HUDEP-2 (cell line): ENCODE results near the gene HRCT1.
"Not testable (repeated sequence)": the region's sequence is repeated elsewhere in the genome, so short reads cannot be mapped to it uniquely, and the experiment has no call there.

Source experiments
- DNase-seq, 76 experiments: peaks; one replicate each; lab custom pipeline; 2025; ENCODE audit not compliant: unreplicated experiment in 76 of 76; lab: John Stamatoyannopoulos, UW

Gene HRCT1

DNA sequence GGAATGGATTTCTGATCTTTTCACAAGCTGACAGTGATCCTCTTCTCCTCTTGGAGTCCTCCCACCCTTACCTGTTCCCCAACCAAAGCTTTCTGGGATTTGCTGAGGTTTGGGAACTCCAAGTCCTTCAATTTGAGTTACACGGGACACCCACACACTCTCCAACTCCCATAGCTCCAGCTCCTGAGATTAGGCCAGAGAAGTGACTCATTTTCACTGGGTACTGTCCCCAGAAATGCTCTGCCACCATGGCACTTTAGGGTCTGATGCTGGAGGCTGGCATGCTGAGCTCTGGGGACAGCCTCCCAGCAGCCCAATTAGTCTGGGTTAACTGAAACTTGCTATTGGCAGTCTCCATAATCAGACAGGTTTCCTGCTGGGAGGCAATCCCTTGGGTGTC is 14.0 kb upstream of the HRCT1 start:
- no peak for DNase-seq

- DNase-seq: no peak
Observed at GRCh38 chr9:35896570-35896969, 9.4 kb upstream of the HRCT1 start.

GRCh38 chr9:35897376-35898099 is 8.5 kb upstream of the HRCT1 start:
- not testable (repeated sequence) for DNase-seq

DNA sequence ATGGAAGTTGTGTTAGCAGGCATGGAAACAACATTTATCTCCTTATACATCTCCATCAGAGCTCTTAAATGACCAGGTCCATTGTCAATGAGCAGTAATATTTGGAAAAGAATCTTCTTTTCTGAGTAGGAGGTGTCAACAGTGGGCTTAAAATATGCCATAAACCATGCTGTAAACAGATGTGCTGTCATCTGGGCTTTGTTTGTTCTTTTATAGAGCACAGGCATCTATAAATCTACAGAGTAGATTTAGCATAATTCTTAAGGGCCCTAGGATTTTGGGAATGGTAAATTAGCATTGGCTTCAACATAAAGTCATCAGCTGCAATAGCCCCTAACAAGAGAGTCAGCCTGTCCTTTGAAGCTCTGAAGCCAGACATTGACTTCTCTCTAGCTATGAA is 7.7 kb upstream of the HRCT1 start:
- no peak for DNase-seq

- DNase-seq: no peak
Observed at GRCh38 chr9:35899021-35899420, 7.0 kb upstream of the HRCT1 start.

- peak in 26 of 76 experiments; percentile 3 to 39 (median 12) for DNase-seq
Observed at GRCh38 chr9:35903049-35903448, 3.0 kb upstream of the HRCT1 start.

- DNase-seq: no peak
Observed at GRCh38 chr9:35904338-35904737, 1.7 kb upstream of the HRCT1 start.

DNA sequence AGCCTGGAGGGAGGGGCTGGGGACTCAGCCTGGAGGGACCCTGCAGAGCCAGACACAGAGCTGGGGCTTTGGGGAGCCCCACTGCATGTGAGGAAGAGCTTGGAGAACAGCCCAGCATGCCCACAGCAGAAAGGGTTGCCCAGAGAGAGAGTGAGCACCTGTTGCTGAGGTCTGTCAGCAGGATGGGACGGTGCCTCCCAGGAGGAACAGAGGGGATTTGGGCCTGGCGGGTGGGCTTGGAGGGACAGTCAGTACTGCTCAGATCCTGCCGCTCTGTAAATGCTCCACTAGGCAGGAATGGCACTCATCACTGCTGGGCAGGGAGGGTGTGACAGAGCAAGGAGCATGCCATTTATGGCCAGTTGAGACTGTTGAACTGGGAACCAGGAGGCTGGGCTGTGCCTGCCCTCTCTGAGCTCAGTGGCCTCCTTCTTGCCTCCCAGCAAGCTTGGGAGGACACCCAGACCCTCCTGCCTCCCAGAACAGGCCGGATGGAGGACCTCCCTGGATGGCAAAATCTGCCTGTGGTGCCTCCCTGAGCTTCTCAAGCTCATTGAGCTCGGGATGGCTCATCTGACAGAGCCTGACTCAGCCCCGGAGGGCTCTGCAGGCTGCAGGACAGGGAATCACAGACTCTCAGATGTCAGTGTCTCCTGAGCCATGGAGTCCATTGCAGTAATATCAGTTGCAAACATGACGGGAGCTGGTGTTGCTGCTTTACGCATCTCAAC is 786 bp upstream of the HRCT1 start:
- DNase-seq: no peak

DNA sequence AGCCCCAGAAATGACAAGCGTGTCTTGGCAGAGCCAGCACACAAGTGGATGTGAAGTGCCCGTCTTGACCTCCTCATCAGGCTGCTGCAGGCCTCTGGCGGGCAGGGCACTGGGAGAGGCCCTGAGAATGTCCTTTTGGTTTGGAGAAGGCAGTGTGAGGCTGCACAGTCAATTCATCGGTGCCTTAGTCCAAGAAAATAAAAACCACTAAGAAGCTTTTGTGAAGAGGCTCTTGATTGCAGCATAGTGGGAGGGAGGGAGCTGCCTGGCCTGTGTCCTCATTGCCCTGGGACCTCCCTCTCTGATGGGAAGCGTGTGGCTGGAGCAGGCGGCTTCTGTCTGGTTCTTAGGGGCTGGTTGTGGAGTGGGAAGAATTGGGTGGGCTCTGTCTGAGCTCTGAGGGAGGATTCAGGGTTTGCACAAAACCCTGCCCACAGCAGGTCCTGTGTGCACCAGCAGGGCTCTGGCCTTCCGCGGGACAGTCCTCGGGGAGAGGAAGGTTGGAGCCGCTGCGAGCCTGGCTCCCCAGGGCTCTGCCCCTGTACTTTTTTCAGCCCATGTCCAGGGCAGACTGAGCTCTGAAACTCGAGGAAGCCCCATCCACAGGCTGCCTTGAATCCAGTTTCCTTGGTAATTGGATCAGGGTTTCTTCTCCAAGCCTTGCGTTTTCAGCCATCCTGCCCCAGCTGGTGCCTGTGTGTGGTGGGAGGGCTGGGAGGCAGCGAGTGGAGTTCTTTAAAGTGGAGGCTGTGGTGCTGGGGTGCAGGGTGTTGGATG is 1.1 kb downstream of the HRCT1 start:
- DNase-seq: no peak

DNA sequence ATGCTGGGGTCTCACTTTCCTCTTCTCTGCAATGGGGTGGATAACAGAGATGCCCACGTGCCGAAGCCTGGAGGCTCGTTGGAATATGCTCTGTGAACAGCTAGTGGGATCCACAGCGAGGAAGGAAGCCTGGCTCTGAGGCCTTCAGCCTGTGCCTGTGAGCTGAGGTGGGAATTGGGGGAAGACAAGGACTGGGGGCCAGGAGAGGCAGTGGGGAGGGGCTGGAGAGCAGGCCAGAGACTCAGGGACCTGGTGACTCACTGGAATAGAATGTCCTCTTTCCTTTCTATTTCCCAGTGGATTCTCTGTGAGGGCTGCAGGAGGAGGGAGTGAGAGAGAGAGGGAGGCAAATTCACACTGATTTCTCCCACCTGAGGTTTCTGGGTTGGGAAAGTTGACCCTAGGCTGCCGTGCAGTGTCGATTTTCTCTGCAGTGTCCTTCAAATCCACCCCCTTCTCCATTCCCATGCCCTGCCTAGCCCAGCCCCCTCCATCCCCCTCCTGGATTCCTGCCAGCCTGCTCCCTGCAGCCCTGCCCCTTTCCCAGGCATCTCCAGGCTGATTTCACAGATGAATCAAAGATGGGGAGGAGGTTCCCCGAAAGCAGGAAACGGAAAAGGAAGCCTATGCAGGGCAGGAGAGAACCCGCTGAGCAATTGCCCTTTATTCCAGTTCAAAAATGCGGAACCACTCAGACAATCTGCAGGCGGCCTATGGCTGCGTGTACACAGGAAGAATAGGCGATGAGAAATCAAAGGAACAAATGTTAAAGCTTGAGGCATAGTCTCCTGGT is 1.9 kb downstream of the HRCT1 start:
- DNase-seq: no peak

- DNase-seq: no peak
Observed at GRCh38 chr9:35908504-35909125, 2.6 kb downstream of the HRCT1 start.

GRCh38 chr9:35909274-35909673 is 3.3 kb downstream of the HRCT1 start, which contains the start of gene SPAAR:
SPAAR (plus strand) TSS chr9:35909490; CDS start chr9:35910464, 974 bp downstream.
- no peak for DNase-seq

DNA sequence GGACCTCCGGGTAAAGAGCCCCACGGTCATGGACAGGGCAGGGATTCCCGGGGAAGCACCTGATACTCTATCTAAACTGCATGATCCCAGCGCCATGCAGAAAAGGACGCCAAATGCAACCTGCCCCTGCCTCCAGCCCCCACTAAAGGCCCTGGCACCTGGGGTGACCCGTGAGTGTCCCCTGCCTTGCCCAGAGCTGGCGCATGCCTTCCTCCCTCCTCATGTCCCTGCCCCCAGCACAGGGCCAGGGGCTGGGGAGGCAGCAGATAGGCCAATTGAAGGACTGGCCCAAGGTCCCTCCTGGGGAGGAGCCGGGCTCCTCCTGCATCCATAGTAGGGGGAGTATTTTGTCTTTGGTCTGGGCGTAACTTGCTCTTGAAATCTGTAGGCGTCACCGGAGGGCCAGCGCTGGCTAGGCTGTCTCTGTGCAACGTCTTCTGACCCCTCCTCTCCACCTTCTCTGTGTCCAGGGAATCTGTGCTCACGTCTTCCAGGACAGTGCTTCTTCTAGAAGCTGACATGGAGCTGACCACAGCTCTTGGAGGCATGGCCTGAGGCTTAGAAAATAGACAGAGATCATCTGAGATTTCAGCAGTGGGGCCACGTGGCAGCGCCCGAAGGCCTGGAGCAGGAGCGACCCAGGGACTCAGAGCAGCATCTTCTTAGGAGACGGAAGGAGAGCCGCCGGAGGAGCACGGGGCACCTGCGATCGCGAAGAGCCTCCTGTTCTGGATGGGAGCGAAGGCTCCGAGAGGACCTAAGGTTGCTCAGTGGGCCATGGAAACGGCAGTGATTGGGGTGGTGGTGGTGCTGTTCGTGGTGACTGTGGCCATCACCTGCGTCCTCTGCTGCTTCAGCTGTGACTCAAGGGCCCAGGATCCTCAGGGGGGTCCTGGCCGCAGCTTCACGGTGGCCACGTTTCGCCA is 3.9 kb downstream of the HRCT1 start:
- no peak for DNase-seq

DNA sequence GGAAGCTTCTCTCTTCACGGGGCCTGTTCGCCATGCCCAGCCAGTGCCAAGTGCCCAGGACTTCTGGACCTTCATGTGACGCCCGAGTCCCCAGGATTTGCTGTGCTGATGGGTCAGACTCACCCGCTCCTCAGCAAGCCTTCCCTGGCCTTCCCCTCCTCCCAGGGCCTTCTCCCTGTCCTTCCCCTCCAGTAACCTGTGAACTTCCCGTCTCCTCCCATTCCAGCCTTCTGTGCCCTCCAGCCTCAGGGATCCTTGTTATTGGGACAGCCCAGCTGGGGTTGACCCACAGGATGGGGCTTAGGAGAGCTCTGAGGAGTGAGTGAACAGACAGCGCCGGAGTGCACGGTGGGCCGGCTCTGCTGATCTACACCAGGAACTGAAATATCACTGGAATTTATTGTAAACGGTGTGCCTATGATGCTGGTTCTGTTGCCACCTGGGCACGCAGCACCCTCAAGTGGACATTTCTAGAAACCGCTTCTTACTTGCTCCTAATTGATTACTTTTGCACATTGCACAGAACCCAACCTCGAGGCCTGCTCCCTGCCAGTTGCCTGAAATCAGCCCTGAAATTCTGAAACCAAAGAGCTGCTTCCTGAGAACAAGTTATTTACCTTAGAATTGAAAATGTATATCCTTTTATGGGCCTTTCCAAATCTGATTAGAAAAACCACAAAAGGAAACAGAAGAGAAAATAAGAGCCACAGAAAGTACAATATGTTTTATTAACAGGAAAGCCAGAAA is 4.8 kb downstream of the HRCT1 start:
- peak in 16 of 76 experiments; percentile 3 to 36 (median 15) for DNase-seq

DNA sequence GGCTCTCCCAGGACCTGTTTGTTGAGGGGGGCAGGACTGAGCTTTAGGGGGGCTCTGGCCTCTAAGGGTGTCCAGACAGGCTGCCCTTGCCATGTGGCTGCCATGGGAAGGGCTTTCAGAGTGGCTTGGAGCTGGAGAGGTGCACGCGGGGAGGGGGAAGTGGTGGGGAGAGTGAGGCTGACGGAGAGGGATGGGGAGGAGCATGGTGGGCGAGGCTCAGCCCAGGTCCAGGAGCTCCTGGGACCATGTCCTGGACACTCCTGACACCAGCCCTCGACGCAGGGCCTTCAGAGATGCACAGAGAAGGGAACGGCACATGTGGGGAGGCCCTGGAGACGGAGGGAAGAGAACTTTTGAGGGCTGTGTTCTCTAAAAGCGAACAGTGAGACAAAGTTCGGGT is 5.7 kb downstream of the HRCT1 start:
- no peak for DNase-seq

DNA sequence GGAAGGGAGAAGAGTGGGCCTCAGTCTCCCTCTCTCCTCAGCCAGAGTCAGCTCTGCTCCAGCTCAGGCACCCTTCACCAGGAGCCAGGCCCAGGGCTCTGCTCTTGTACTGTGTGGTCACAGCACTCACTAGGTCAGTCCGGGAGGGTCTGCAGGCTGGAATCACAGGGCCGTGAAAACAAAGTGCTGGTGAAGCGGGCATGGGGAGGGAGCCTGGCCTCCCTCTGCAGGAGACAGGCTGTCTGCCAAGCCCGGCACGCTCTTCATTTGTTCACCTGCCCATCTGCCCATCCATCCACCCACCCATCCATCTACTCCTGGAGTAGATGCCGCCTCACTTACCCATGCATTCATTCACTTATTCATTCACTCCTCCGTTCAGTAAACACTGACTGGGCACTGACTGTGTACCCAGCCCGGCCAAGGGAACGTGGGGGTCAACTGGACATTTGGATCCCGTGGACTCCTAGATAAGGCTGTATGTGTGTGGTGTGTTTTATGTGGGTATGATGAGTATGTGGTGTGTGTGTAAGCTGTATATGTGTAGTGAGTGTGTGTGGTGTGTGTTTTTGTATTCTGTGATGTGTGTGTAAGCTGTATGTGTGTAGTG is 6.9 kb downstream of the HRCT1 start:
- DNase-seq: no peak

GRCh38 chr9:35913429-35913828 is 7.4 kb downstream of the HRCT1 start:
- not testable (repeated sequence) for DNase-seq

DNA sequence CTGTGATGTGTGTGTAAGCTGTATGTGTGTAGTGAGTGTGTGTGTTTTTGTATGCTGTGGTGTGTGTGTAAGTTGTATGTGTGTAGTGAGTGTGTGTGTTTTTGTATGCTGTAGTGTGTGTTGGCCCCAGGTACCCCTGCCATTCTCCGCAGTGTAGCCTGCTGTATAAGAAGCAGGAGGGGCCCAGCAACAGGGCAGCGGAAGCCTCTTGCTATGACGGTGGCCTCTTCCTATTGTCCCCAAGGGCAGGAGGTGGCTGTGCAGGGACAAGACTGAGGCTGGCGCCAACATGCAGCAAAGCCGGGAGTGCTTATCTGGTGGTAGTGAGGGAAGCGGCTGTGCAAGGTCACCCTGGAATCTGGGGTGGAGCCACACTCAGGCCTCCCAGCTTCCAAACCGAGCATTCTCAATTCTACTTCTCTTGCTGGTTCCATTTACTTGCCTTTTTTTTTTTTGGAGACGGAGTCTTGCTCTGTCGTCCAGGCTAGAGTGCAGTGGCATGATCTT is 8.4 kb downstream of the HRCT1 start:
- DNase-seq: no peak
